H54 (cell line): ENCODE measurements around the gene ALKAL2.
A peak's percentile ranks its signal among the peaks of the same experiment; 100 is the strongest.

Experiments used
- DNase-seq: peaks from one replicate; pipeline ENCODE4 v3.0.0; 2011; ENCODE audit warnings: low spot score, mixed read lengths; ENCODE audit not compliant: insufficient read length
- FAIRE-seq: peaks from 3 replicates; lab custom pipeline; 2011; peaks lifted over from hg19 to GRCh38; lab: Jason Lieb, UNC
- POLR2A ChIP-seq: IDR thresholded peaks from 2 replicates; pipeline ENCODE4 v1.6.1; 2011; ENCODE audit warnings: low read depth, mild to moderate bottlenecking, low read length

ALKAL2 gene

GRCh38 chr2:255195-255594 is 32.7 kb downstream of the ALKAL2 start:
- no peak for DNase-seq
- FAIRE-seq, result no peak
- no peak for TF ChIP-seq POLR2A

GRCh38 chr2:254241-254640 is 33.6 kb downstream of the ALKAL2 start:
- no peak for TF ChIP-seq POLR2A
- FAIRE-seq, result no peak

GRCh38 chr2:253202-253638 is 34.7 kb downstream of the ALKAL2 start:
- DNase-seq (no peak), FAIRE-seq (no peak)
- TF ChIP-seq POLR2A, result no peak

More at GRCh38 chr2:254241-254640, 33.6 kb downstream of the ALKAL2 start:
- no peak for DNase-seq

- no peak for TF ChIP-seq POLR2A
- no peak for DNase-seq
- FAIRE-seq, result no peak
Observed at GRCh38 chr2:252001-252602, 35.8 kb downstream of the ALKAL2 start.

GRCh38 chr2:249538-250042 is 38.3 kb downstream of the ALKAL2 start:
- FAIRE-seq, result no peak
- no peak for DNase-seq
- no peak for TF ChIP-seq POLR2A

- no peak for TF ChIP-seq POLR2A
- DNase-seq, result no peak
Observed at GRCh38 chr2:248724-249123, 39.2 kb downstream of the ALKAL2 start.

GRCh38 chr2:246489-247144 is 41.3 kb downstream of the ALKAL2 start:
- TF ChIP-seq POLR2A, result no peak
- FAIRE-seq (peak; percentile 94), DNase-seq (no peak)

More at GRCh38 chr2:248724-249123, 39.2 kb downstream of the ALKAL2 start:
- no peak for FAIRE-seq

GRCh38 chr2:244547-244946 is 43.3 kb downstream of the ALKAL2 start:
- no peak for FAIRE-seq
- TF ChIP-seq POLR2A, result no peak
- DNase-seq, result no peak

- FAIRE-seq (no peak), DNase-seq (no peak)
- TF ChIP-seq POLR2A, result no peak
Observed at GRCh38 chr2:238869-239268, 49.0 kb downstream of the ALKAL2 start.

- no peak for TF ChIP-seq POLR2A
- FAIRE-seq, result no peak
- no peak for DNase-seq
Observed at GRCh38 chr2:238431-238830, 49.5 kb downstream of the ALKAL2 start.

- FAIRE-seq (no peak), DNase-seq (no peak)
- no peak for TF ChIP-seq POLR2A
Observed at GRCh38 chr2:237878-238277, 50.0 kb downstream of the ALKAL2 start.

GRCh38 chr2:236993-237539 is 50.8 kb downstream of the ALKAL2 start:
- DNase-seq, result no peak
- TF ChIP-seq POLR2A, result no peak
- no peak for FAIRE-seq

- no peak for DNase-seq
- no peak for FAIRE-seq
- TF ChIP-seq POLR2A, result no peak
Observed at GRCh38 chr2:234421-234820, 53.5 kb downstream of the ALKAL2 start.

GRCh38 chr2:233030-233429 is 54.9 kb downstream of the ALKAL2 start:
- no peak for TF ChIP-seq POLR2A
- FAIRE-seq (no peak), DNase-seq (no peak)

- FAIRE-seq (no peak), DNase-seq (no peak)
- no peak for TF ChIP-seq POLR2A
Observed at GRCh38 chr2:231521-232185, 56.2 kb downstream of the ALKAL2 start.
